ENCODE measurements around the gene ZFAND3.
"Not testable (repeated sequence)": the region's sequence is repeated elsewhere in the genome, so short reads cannot be mapped to it uniquely, and the experiment has no call there.

DNA sequence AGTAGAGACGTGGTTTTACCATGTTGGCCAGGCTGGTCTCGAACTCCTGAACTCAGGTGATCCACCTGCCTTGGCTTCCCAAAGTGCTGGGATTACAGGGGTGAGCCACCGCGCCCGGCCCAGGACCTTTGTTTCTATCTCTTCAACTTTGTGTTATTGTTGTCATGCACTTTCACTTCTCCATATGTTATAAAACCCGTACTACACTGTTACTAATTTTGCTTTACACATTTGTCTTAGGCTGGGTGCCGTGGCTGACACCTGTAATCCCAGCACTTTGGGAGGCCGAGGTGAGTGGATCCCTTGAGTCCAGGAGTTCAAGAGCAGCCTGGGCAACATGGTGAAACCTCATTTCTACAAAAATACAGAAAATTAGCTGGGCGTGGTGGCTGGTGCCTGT, 74.2 kb downstream of the ZFAND3 start:
- TF ChIP-seq, protein P1, sequence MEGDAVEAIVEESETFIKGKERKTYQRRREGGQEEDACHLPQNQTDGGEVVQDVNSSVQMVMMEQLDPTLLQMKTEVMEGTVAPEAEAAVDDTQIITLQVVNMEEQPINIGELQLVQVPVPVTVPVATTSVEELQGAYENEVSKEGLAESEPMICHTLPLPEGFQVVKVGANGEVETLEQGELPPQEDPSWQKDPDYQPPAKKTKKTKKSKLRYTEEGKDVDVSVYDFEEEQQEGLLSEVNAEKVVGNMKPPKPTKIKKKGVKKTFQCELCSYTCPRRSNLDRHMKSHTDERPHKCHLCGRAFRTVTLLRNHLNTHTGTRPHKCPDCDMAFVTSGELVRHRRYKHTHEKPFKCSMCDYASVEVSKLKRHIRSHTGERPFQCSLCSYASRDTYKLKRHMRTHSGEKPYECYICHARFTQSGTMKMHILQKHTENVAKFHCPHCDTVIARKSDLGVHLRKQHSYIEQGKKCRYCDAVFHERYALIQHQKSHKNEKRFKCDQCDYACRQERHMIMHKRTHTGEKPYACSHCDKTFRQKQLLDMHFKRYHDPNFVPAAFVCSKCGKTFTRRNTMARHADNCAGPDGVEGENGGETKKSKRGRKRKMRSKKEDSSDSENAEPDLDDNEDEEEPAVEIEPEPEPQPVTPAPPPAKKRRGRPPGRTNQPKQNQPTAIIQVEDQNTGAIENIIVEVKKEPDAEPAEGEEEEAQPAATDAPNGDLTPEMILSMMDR (IDR thresholded peaks at IDR 0.05), result not testable (repeated sequence)
- TF ChIP-seq POLR2A (IDR thresholded peaks at IDR 0.05), result not testable (repeated sequence)

All from testis (tissue), 2 donors.